Smooth muscle cell (in vitro differentiated cells): Measurements from ENCODE around the gene PLSCR3. TPM values are rescaled to one million over a fixed set of nuclear protein-coding genes. Genes with fewer than 3 reads are reported as not detected.

Source experiments
- DNase-seq: peaks from one replicate; lab custom pipeline; 2025; ENCODE audit not compliant: unreplicated experiment; lab: John Stamatoyannopoulos, UW
- H2AFZ ChIP-seq: fragments of 200-600 bp; sonication (generic); 2 replicates; pipeline ENCODE4 v1.6.0; 2016; ENCODE audit warnings: antibody characterized with exemption, low read depth, mild to moderate bottlenecking
- H3F3A ChIP-seq: fragments of 200-600 bp; sonication (generic); 2 replicates; pipeline ENCODE4 v1.6.0; 2017; ENCODE audit warnings: antibody characterized with exemption, low read depth
- H3K27ac ChIP-seq: fragments of 200-600 bp; sonication (generic); 2 replicates; pipeline ENCODE4 v1.5.1; 2016; ENCODE audit warnings: low read depth, mild to moderate bottlenecking
- H3K27me3 ChIP-seq: fragments of 200-600 bp; sonication (generic); 2 replicates; pipeline ENCODE4 v1.6.1; 2016; ENCODE audit warnings: low read depth, mild to moderate bottlenecking
- H3K36me3 ChIP-seq: fragments of 200-600 bp; sonication (generic); 2 replicates; pipeline ENCODE4 v1.5.1; 2016; ENCODE audit warnings: low read depth
- H3K4me1 ChIP-seq: fragments of 200-600 bp; sonication (generic); 2 replicates; pipeline ENCODE4 v1.5.1; 2016; ENCODE audit warnings: low read depth
- H3K4me2 ChIP-seq: fragments of 200-600 bp; sonication (generic); 2 replicates; pipeline ENCODE4 v1.6.0; 2016; ENCODE audit warnings: mild to moderate bottlenecking
- H3K4me3 ChIP-seq: fragments of 200-600 bp; sonication (generic); 2 replicates; pipeline ENCODE4 v1.5.1; 2016; ENCODE audit warnings: mild to moderate bottlenecking
- H3K79me2 ChIP-seq: fragments of 200-600 bp; sonication (generic); 2 replicates; pipeline ENCODE4 v1.6.0; 2016; ENCODE audit warnings: low read depth, mild to moderate bottlenecking
- H3K9ac ChIP-seq: fragments of 200-600 bp; sonication (generic); 2 replicates; pipeline ENCODE4 v1.6.0; 2016; ENCODE audit warnings: low read depth
- H3K9me3 ChIP-seq: fragments of 200-600 bp; sonication (generic); replicated peaks from 2 replicates; pipeline ENCODE4 v1.5.1; 2016; ENCODE audit warnings: low read depth
- H4K20me1 ChIP-seq: fragments of 200-600 bp; sonication (generic); 2 replicates; pipeline ENCODE4 v1.6.0; 2016; ENCODE audit warnings: low read depth
- WGBS: methylation state at CpG from one replicate; pipeline ENCODE4 v1.1.7; 2016; ENCODE audit warnings: low lambda C conversion rate; 5-methylcytosine and 5-hydroxymethylcytosine counted together
- polyA plus RNA-seq: library from polyadenylated mRNA; unstranded; fragments of >200 nt; fragmentation: Nextera tagmentation; extraction: Ambion mirVana; gene quantifications from 2 replicates; pipeline ENCODE4 v1.2.1, GENCODE V29; 2016
- total RNA-seq: library from RNA; depleted of rRNA; stranded (reverse); fragments of >200 nt; gene quantifications from 2 replicates; pipeline ENCODE4 v1.2.3, GENCODE V29; 2014
- TF ChIP-seq, protein P1 (sequence below): fragments of 200-600 bp; sonication (generic); IDR thresholded peaks from 2 replicates; pipeline ENCODE4 v1.5.1; 2017; ENCODE audit warnings: borderline replicate concordance, mild to moderate bottlenecking, antibody characterized with exemption; ENCODE audit not compliant: insufficient read depth, poor library complexity, severe bottlenecking

PLSCR3 gene
- total and polyA plus RNA-seq, 2 experiments from 2014 or later, result 29.3 to 110 TPM

- Histone ChIP-seq H3K4me1 (peaks cover 9% of the 10 kb centered on the region), H4K20me1 (peaks cover 23% of the 10 kb centered on the region), H3K4me3 (no peak overlapping the region), H3F3A (peaks cover 11% of the 10 kb centered on the region), H3K36me3 (no peaks in the 10 kb centered on the region), H3K9me3 (no peaks in the 10 kb centered on the region), H3K27ac (no peak overlapping the region), H2AFZ (no peak overlapping the region), H3K27me3 (no peaks in the 10 kb centered on the region), H3K9ac (no peak overlapping the region), H3K79me2 (no peaks in the 10 kb centered on the region), H3K4me2 (no peak overlapping the region)
- TF ChIP-seq, protein P1, sequence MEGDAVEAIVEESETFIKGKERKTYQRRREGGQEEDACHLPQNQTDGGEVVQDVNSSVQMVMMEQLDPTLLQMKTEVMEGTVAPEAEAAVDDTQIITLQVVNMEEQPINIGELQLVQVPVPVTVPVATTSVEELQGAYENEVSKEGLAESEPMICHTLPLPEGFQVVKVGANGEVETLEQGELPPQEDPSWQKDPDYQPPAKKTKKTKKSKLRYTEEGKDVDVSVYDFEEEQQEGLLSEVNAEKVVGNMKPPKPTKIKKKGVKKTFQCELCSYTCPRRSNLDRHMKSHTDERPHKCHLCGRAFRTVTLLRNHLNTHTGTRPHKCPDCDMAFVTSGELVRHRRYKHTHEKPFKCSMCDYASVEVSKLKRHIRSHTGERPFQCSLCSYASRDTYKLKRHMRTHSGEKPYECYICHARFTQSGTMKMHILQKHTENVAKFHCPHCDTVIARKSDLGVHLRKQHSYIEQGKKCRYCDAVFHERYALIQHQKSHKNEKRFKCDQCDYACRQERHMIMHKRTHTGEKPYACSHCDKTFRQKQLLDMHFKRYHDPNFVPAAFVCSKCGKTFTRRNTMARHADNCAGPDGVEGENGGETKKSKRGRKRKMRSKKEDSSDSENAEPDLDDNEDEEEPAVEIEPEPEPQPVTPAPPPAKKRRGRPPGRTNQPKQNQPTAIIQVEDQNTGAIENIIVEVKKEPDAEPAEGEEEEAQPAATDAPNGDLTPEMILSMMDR, result no peak
- no peak for DNase-seq
- 93% methylated on average over 19 of the region's 19 CpGs for WGBS
These were observed 4.1 kb downstream of the PLSCR3 start for GRCh38 chr17:7389924-7390910.

DNA sequence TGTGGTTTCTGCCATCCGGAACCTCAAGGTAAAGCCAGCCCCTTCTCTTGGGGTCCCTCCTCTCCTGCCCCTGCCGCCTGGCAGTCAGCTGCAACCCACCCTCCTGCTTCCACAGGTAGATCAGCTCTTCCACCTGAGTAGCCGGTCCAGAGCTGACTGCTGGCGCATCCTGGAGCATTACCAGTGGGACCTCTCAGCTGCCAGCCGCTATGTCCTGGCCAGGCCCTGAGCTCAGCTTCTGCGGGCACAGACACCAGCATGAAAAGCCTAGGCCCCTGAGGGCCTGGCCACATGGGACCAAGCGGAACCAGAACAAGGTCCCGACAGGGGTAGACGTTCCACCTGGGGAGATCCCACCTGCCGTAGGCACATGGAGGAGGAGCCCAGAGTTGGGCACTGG lies 5.5 kb downstream of the PLSCR3 start:
- H3K4me3 ChIP-seq, result no peak overlapping the region
- H3K9me3 ChIP-seq, result no peaks in the 10 kb centered on the region
- peaks cover 6% of the 10 kb centered on the region for H3F3A ChIP-seq
- no peak overlapping the region for H3K9ac ChIP-seq
- 99% methylated on average over 10 of the region's 10 CpGs for WGBS
- H2AFZ ChIP-seq, result no peak overlapping the region
- H3K27ac ChIP-seq, result no peak overlapping the region
- no peak for DNase-seq
- no peak overlapping the region for H3K4me2 ChIP-seq
- peaks cover 14% of the 10 kb centered on the region for H3K4me1 ChIP-seq
- H4K20me1 ChIP-seq, result peaks cover 23% of the 10 kb centered on the region
- TF ChIP-seq, protein P1, result no peak
- no peaks in the 10 kb centered on the region for H3K36me3 ChIP-seq
- no peaks in the 10 kb centered on the region for H3K27me3 ChIP-seq
- H3K79me2 ChIP-seq, result no peaks in the 10 kb centered on the region

- H3K27ac ChIP-seq, result no peak overlapping the region
- 65% methylated on average over 22 of the region's 23 CpGs for WGBS
These were observed 9.7 kb downstream of the PLSCR3 start for GRCh38 chr17:7384489-7385081.

More at GRCh38 chr17:7384489-7385081, 9.7 kb downstream of the PLSCR3 start:
- H2AFZ ChIP-seq, result no peak overlapping the region
- peak overlapping the region; percentile 40 for H3K4me3 ChIP-seq
- peaks cover 21% of the 10 kb centered on the region for H3K27me3 ChIP-seq
- H3K79me2 ChIP-seq, result no peaks in the 10 kb centered on the region
- H3F3A ChIP-seq, result peaks cover 6% of the 10 kb centered on the region
- H3K4me2 ChIP-seq, result peak overlapping the region; percentile 85
- TF ChIP-seq, protein P1, result no peak
- no peak overlapping the region for H3K9ac ChIP-seq
- H4K20me1 ChIP-seq, result peaks cover 5% of the 10 kb centered on the region
- peaks cover 19% of the 10 kb centered on the region for H3K4me1 ChIP-seq
- no peaks in the 10 kb centered on the region for H3K9me3 ChIP-seq
- no peak for DNase-seq
- no peaks in the 10 kb centered on the region for H3K36me3 ChIP-seq
